Lower leg skin (tissue), 3 donors: ENCODE results near the gene DBI.

Source experiments
- POLR2A ChIP-seq, 2 donors: fragments of 450-650 bp; IDR thresholded peaks; one replicate each; pipeline ENCODE4 v1.6.1; 2016 to 2017; ENCODE audit warnings: antibody characterized with exemption in 2 of 2, mild to moderate bottlenecking in 1 of 2, moderate library complexity in 1 of 2
- TF ChIP-seq, protein P1 (sequence below), 3 donors: fragments of 450-650 bp; IDR thresholded peaks; one replicate each; pipeline ENCODE4 v1.5.1; 2016; ENCODE audit warnings: antibody characterized with exemption in 3 of 3, mild to moderate bottlenecking in 3 of 3, moderate library complexity in 2 of 3

DNA sequence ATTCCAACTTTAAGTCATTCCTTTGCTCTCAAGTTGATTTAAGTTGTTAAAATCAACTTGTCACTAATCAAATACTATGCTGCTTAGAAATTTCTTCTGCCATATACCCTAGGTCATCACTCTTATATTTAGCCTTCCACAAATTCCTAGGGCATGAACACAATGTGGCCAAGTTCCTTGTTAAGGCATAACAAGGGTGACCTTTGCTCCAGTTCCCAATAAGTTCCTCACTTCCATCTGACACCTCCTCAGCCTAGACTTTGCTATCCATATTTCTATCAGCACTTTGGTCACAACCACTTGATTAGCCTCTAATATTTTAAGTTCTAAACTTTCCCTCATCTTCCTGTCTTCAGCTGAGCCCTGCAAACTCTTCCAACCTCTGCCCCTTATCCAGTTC lies 55.0 kb downstream of the DBI start:
- TF ChIP-seq, protein P1, sequence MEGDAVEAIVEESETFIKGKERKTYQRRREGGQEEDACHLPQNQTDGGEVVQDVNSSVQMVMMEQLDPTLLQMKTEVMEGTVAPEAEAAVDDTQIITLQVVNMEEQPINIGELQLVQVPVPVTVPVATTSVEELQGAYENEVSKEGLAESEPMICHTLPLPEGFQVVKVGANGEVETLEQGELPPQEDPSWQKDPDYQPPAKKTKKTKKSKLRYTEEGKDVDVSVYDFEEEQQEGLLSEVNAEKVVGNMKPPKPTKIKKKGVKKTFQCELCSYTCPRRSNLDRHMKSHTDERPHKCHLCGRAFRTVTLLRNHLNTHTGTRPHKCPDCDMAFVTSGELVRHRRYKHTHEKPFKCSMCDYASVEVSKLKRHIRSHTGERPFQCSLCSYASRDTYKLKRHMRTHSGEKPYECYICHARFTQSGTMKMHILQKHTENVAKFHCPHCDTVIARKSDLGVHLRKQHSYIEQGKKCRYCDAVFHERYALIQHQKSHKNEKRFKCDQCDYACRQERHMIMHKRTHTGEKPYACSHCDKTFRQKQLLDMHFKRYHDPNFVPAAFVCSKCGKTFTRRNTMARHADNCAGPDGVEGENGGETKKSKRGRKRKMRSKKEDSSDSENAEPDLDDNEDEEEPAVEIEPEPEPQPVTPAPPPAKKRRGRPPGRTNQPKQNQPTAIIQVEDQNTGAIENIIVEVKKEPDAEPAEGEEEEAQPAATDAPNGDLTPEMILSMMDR (IDR thresholded peaks at IDR 0.05): no peak
- TF ChIP-seq POLR2A (IDR thresholded peaks at IDR 0.05): no peak
